ENCODE measurements around the gene IP6K1.

DNA sequence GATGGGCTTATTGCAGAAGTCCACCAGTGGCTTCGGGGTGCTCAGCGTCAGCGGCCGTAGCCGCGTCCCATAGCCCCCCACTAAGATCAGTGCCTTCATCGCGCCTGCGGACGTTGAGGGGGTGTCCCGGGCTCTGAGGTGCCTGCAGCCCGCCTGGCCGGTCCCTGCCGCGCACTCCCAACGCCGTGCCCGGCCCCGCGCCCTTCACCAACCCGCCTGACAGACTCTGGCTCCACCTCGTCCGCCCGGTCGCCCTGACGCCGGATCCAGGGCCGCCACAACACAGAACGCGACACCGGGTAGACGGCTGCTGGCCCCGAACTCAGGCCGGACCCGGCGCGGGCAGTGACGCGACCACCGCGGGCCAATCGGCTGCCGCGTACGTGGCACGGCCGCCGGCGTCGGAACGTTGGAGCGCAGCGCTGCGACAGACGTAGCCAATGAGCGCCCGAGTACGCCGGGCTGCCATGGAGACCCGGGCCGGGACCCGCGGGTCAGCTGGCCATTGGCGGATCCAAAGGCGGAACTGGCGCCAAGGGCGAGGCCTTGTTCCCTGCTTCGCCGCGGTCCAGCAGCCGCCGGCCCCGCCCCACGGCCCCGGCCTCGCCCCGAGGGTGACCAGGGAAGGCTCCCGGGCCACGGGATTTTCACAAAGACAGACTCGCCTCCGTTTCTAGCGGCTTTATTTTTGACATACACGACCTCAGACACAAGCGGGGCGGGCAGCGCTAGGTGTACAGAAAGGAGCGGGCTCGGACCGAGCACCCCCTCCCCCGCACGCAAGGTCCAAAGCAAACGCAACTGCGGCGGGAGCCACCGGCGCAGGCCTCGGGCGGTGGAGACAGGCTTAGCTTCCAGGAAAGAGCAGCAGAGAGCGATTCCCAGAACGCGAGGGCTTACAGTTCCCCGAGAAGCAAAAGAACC is 62.5 kb downstream of the IP6K1 start, which contains the start of gene GMPPB:
- TF ChIP-seq, protein P1, sequence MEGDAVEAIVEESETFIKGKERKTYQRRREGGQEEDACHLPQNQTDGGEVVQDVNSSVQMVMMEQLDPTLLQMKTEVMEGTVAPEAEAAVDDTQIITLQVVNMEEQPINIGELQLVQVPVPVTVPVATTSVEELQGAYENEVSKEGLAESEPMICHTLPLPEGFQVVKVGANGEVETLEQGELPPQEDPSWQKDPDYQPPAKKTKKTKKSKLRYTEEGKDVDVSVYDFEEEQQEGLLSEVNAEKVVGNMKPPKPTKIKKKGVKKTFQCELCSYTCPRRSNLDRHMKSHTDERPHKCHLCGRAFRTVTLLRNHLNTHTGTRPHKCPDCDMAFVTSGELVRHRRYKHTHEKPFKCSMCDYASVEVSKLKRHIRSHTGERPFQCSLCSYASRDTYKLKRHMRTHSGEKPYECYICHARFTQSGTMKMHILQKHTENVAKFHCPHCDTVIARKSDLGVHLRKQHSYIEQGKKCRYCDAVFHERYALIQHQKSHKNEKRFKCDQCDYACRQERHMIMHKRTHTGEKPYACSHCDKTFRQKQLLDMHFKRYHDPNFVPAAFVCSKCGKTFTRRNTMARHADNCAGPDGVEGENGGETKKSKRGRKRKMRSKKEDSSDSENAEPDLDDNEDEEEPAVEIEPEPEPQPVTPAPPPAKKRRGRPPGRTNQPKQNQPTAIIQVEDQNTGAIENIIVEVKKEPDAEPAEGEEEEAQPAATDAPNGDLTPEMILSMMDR (IDR thresholded peaks at IDR 0.05 in 8 of 11, conservative IDR thresholded peaks at IDR 0.05 in 3 of 11), result peak in 2 of 11 experiments; percentile 19 to 30
- peak in 1 of 3 donors; percentile 17 for TF ChIP-seq POLR2A (IDR thresholded peaks at IDR 0.05)
- peak; percentile 95 to 98 (median 95) for TF ChIP-seq POLR2AphosphoS5 (IDR thresholded peaks at IDR 0.05)
